SKM-1 (cell line): Measurements from ENCODE around the gene EGFL7.

Experiments used
- DNase-seq: peaks from one replicate; lab custom pipeline; 2025; ENCODE audit not compliant: unreplicated experiment; lab: John Stamatoyannopoulos, UW

EGFL7 gene

DNA sequence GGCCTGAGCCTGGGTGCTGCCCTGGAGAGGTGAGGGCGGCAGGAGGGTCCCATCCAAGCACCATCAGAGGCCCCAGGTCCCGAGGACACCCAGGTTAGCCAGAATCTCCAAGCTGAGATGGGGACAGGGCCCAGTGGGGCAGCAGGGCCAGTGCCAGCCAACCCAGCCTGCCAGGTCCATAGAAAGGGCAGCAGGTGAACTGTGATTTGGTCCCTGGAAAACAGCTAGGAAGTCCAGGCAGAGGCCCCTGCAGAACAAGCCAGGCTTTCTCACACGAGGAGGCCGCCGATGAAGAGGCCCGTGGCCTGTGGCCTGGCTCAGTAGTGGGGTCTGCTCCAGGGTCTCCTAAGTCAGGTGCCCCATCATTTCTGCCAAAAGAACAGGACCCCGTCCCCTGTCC is 22.5 kb downstream of the EGFL7 start:
- no peak for DNase-seq

GRCh38 chr9:136685790-136686533 is 23.2 kb downstream of the EGFL7 start:
- no peak for DNase-seq

DNA sequence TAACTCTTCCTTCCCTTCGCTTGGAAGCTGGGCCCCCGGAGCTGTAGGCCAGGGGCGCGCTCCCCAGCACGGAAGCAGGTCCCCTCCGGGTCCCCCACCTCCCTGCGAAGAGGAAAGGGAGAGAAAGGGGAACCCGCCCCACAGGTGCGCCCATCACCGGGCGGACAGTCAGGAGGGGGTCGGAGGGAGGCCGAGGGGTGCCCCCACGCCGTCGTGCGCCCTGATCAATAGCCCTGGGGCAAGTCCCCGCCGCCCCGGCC is 23.7 kb downstream of the EGFL7 start:
- no peak for DNase-seq

DNA sequence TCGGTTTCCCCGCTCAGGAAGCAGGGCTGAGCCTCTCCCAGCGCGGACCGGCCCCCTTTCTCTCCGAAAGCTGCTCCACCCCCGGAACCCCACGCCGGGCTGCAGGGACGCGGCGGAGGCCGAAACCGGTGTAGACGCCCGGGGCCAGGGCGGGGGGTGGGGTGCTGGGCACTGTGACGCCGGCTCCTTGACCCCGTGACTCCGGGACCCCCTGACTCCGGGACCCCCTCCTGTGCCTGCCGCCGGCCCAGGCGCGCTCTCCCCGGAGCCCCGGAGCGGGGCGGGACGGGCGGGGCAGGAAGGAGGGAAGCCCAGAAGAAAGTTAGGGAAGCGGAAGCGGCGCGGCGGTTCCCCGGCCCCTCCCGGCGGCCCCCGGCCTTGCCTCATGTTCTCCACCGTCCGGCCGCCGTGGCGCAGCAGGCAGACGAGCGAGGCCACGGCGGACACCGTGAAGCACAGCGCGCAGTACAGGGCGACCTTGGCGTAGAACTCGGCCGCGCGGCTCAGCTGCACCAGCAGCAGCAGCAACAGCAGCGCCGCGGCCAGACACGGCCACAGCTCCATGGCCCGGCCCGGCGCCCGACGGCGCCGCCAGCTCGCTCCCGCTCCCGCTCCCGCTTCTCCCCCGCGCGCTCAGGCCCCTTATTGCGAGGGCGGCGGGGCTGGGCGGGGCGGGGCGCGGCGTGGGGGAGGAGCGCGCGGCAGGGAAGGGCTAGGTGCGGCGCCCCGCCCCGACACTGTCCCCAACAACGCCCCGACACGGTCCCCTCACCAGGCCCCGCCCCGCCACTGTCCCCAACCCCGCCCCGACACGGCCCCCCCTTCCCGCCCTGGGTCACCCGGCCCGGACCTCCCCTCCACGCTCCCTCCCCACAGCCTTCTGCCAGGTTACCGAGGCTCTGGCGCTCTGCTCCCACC is 24.3 kb downstream of the EGFL7 start, which contains the start of gene AGPAT2:
Gene AGPAT2 (minus strand): TSS at position 664 of the 918 bp plus-strand sequence. CDS start 100 bp downstream, at position 564.
- DNase-seq = peak; percentile 82

- DNase-seq = no peak
Observed at GRCh38 chr9:136687721-136688223, 25.1 kb downstream of the EGFL7 start.

GRCh38 chr9:136688274-136689107 is 25.8 kb downstream of the EGFL7 start:
- DNase-seq = no peak

DNA sequence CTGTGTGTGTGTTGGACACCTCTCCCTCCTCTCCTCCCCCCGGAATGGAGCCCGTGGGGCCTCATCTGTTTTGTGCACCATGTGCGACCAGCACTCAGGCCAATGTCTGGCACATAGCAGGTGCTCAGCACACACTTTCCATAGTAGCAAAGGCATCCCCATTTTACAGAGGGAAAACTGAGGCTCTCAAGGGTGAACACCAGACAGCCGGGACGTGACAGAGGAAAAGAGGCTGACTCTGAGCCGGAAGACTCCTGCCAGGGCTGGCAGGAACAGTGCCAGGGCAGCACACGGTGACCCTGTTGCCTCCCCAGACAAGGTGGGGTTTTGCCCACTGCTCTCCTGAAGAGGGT is 26.4 kb downstream of the EGFL7 start:
- DNase-seq = no peak

DNA sequence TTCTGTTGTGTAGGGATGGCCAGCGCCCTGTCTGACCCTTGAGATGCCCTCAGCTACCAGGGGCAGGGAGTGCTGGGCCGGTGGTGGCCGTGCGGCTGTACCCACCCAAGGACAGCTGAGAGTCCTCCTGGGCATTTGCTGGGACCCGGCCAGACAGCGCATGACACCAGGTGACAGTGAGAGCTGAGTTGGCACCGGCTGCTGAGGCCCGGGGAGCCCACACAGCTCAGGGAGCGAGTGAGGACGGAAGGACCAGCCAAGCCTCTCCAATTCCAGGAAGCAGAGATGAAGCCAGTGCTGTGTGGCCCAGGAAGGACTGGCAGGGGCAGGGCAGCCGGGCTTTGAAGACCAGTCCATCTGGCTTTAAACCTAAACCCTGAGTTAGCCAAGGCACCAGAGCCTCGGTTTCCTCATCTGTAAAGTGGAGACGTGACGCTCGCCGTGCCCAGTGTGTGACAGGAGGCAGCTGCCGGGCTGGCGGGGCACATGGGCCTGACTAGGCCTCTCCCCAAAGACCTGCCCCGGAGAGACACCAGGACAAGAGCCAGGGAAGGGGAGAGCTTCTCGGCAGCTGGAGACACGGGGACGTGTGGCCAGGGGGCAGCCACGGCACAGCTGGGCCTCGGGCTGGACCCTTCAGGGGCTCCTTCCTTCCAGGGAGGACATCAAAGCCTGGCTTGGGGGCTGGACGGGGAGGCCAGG is 27.5 kb downstream of the EGFL7 start:
- DNase-seq = no peak

- DNase-seq = no peak
Observed at GRCh38 chr9:136690806-136691261, 28.1 kb downstream of the EGFL7 start.

DNA sequence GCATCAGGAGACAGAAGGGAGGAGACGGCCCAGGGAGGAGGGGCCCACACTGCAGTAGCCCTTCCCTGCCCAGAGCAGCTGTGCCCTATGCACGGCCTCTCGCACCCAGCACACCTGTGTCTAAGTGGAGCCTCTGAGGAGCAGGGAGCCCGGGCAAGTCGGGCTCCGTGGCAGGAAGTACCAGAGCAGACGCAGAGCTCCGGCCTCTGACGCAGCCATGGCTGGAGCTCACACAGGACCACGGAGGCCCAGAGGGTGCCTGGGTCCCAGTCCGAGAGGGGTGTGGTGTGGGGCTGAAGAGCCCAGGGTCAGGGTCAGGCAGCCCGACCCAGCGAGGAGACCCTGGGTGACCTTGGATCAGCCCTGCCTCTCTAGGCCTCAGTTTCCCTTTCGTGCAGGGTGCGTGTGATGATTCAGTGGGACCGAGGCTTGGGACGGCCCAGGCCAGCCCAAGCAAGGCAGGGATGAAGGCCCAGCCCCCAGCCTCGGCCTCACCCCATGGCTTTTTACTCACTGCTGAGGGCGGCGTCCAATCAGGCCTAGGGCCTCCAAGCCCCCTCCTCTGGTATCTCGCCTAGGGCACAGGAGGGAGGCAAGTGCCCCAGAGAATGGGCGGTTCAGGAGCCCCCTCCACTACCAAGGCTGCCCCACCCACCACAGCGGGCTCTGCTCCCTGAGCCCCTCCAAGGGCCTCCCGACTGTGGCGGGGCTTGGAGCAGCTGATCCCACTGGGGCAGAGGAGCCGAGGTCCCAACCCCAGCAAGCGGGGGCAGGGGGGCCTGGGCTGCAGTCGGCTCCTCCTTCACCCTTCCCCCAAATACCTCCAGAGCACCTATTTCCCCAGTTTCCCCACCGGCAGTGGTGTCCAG is 28.8 kb downstream of the EGFL7 start:
- DNase-seq = no peak

DNA sequence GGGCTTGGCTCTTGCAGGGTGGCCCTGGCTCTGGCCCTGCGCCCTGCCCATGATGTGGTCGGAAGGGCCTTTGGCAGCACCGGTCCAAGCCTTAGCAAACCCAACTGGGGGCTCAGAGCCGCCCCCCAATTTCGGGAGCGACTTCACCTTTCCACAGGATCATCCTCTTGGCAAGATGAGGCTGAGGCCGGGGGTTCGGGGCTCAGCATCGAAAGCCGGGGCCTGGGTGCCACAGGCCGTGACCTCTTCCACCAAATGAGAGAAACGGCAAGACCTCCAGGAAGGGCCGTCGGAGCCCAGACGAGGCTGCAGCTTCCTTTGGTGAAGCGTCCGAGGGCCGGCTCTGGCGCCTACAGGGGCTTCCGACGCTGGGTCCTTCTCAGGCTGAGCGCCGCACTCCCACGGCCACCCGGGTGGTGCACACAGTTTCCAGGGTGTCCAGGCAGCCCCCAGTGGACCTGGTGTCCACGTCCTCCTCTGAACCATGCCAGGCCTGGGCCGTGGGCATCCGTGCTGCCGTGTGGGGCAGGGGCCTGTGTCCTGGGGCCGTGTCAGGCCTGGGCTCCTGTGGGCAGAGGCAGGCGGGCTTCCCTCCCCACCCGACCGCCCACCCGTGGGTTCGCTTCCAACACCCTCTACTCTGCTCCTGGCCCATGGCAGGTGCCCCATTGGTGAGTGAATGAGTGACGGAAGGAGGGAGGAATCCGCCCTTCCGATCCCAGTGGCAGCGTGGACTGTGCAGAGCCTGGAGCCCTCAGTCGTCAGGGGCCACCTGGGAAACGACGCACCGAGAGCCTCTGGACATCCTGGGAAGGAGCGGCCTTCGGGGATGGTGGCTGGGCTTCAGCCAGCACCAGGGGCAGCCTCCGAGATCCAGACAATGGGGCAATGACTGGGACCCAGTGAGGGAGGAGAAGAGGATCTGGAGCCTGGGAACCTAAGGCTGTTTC is 29.7 kb downstream of the EGFL7 start:
- DNase-seq = no peak

DNA sequence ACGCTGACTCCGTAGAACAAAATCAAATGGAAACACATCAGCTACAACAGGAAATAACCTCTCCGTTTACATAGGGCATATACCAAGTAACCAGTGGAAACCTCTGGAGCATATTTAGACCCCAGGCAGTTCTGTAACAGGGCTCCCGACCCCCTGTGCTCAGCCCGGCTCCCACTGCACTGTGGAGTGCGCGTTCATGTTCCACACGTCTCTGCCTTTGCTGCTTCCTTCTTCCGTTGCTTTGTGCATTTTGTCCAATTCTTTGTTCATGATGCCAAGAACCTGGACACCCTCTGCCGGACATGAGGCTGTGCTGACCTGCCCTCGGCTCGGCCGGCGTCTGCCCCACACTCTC is 30.4 kb downstream of the EGFL7 start:
- no peak for DNase-seq

GRCh38 chr9:136693490-136694162 is 30.9 kb downstream of the EGFL7 start:
- no peak for DNase-seq

- no peak for DNase-seq
Observed at GRCh38 chr9:136694163-136694871, 31.6 kb downstream of the EGFL7 start.

GRCh38 chr9:136694872-136695247 is 32.1 kb downstream of the EGFL7 start:
- no peak for DNase-seq

DNA sequence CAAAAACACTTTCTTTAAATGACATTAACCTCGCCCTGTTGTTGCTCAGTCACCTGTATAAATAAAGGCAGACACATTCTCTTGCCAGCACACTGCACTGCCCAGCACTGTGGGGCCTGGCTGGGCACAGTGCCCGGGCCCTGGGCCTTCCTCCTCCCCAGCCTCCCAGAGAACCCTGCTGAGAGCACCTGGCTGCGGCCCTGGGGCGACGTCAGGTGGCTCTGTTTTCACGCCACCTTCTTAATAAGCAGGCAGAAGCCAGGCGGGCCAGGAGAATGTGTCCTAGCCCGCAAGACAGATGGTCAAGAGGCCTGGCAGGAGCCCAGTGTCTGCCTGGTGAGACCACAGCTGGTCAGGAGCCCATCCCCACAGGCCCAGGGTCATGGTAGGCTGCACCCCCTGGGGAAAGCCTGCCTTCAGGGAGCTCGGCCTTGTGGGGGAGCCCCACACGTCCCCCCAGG is 32.7 kb downstream of the EGFL7 start:
- no peak for DNase-seq

DNA sequence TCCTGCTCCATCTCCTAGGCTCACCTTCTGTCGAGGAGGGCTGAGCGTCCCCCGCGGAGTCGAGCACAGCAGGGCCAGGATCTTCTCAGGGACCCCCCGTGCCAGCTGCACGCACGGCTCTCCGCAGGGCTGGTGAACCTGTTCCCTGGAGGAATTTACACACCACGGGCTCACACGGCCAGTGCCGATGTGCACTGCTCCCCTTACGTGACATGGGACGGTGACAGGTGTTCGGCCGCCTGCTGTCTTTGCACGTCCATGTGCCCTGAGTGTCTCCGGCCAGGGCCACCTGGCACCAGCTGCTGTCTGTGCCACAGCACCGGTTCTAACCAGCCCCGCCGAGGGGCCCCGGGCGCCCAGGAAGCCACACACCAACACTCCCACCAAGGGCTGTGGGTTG is 33.2 kb downstream of the EGFL7 start:
- no peak for DNase-seq
